ENCODE measurements around the gene GAREM1. TPM values are rescaled to one million over a fixed set of nuclear protein-coding genes. Genes with fewer than 3 reads are reported as not detected.

GAREM1 gene
- polyA plus RNA-seq, 1 of the 3 experiments (the other 2 are of a cell fraction) = 2.8 TPM

DNA sequence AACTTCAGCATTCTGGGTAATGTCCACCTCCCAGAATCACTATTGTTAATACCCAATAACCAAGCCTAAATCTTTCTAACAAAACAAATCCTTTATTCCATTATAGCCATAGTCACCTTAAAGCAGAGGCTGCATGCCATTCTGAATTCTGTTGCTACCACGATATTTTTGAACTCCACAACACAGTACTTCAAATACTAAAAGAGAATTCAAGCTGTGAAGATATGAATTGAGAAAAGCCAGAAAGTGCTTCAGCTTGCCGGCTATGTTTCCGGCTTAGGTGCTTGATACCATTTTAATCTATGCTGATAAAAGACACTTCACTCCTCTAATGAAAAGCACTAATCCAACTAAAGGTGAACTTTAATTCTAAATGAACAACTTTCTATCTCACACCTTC, 41.3 kb downstream of the GAREM1 start:
- peaks cover 0 to 3% of the 10 kb centered on the region in 2 experiments for H3K36me3 ChIP-seq (replicated peaks in 1 of 2; ENCODE audit: control insufficient read depth in 1 of 2, insufficient read depth in 2 of 2, low read length in 1 of 2)
- 95% methylated on average over 3 of the region's 3 CpGs for WGBS (ENCODE audit: low lambda C conversion rate)
- ChIA-PET POLR2A (no interaction called here), CTCF (interaction anchor here (1.3 kb wide), 1 partner anchor 10 kb away, joined by 4 read pairs; no protein-coding TSS in a partner anchor)
- H3K27ac ChIP-seq (ENCODE audit: low read depth in 2 of 2, low read length in 1 of 2) = no peak overlapping the region
- no peak overlapping the region for H3K4me2 ChIP-seq
- no peaks in the 10 kb centered on the region for H4K20me1 ChIP-seq (ENCODE audit: insufficient read depth)
- H2AFZ ChIP-seq (ENCODE audit: low read depth) = no peak overlapping the region
- H3K27me3 ChIP-seq (ENCODE audit: insufficient read depth) = no peaks in the 10 kb centered on the region
- TF ChIP-seq SMC3 (IDR thresholded peaks at IDR 0.05; ENCODE audit: low read depth, low read length) = no peak
- TF ChIP-seq FOSL2 (IDR thresholded peaks at IDR 0.05; ENCODE audit: borderline replicate concordance, low read depth) = no peak
- no peak for TF ChIP-seq YY1 (IDR thresholded peaks at IDR 0.05; ENCODE audit: low read depth)
- no peak for TF ChIP-seq MXI1 (IDR thresholded peaks at IDR 0.05; ENCODE audit: low read depth, low read length)
- no peak for TF ChIP-seq TCF12 (IDR thresholded peaks at IDR 0.05)
- TF ChIP-seq, protein P1, sequence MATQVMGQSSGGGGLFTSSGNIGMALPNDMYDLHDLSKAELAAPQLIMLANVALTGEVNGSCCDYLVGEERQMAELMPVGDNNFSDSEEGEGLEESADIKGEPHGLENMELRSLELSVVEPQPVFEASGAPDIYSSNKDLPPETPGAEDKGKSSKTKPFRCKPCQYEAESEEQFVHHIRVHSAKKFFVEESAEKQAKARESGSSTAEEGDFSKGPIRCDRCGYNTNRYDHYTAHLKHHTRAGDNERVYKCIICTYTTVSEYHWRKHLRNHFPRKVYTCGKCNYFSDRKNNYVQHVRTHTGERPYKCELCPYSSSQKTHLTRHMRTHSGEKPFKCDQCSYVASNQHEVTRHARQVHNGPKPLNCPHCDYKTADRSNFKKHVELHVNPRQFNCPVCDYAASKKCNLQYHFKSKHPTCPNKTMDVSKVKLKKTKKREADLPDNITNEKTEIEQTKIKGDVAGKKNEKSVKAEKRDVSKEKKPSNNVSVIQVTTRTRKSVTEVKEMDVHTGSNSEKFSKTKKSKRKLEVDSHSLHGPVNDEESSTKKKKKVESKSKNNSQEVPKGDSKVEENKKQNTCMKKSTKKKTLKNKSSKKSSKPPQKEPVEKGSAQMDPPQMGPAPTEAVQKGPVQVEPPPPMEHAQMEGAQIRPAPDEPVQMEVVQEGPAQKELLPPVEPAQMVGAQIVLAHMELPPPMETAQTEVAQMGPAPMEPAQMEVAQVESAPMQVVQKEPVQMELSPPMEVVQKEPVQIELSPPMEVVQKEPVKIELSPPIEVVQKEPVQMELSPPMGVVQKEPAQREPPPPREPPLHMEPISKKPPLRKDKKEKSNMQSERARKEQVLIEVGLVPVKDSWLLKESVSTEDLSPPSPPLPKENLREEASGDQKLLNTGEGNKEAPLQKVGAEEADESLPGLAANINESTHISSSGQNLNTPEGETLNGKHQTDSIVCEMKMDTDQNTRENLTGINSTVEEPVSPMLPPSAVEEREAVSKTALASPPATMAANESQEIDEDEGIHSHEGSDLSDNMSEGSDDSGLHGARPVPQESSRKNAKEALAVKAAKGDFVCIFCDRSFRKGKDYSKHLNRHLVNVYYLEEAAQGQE (IDR thresholded peaks at IDR 0.05; ENCODE audit: low read depth, low read length) = no peak
- no peak for TF ChIP-seq MEF2A (IDR thresholded peaks at IDR 0.05; ENCODE audit: borderline replicate concordance, low read depth)
- TF ChIP-seq RFX5 (IDR thresholded peaks at IDR 0.05; ENCODE audit: low read length) = no peak
- TF ChIP-seq GABPA (IDR thresholded peaks at IDR 0.05; ENCODE audit: low read depth) = no peak
- TF ChIP-seq RXRA (IDR thresholded peaks at IDR 0.05; ENCODE audit: borderline replicate concordance, low read depth) = no peak
- no peak for TF ChIP-seq TAF1 (IDR thresholded peaks at IDR 0.05; ENCODE audit: borderline replicate concordance, low read depth, low read length)
- TF ChIP-seq EZH2phosphoT487 (IDR thresholded peaks at IDR 0.05; ENCODE audit: borderline replicate concordance, low read depth) = no peak
- TF ChIP-seq NFIC (IDR thresholded peaks at IDR 0.05; ENCODE audit: borderline replicate concordance) = no peak
- TF ChIP-seq CTCF (IDR thresholded peaks at IDR 0.05) = no peak
- no peak for TF ChIP-seq JUND (IDR thresholded peaks at IDR 0.05)
- TF ChIP-seq MAX (IDR thresholded peaks at IDR 0.05; ENCODE audit: low read depth) = no peak
- no peak for TF ChIP-seq FOXJ3 (CRISPR knock-in tag; IDR thresholded peaks at IDR 0.05)
- no peak for TF ChIP-seq PBX3 (IDR thresholded peaks at IDR 0.05)
- peaks cover 8% of the 10 kb centered on the region for H3F3A ChIP-seq (replicated peaks; ENCODE audit: insufficient read depth)
- peaks cover 2 to 23% of the 10 kb centered on the region in 2 experiments; a peak in 3 of 4 replicates for H3K4me1 ChIP-seq (ENCODE audit: control insufficient read depth in 1 of 2, insufficient read depth in 2 of 2, low read depth in 1 of 2, low read length in 1 of 2)
- no peak overlapping the region for H3K4me3 ChIP-seq (ENCODE audit: low read depth in 2 of 2, low read length in 1 of 2)
- DNase-seq = no peak
- peaks cover 18% of the 10 kb centered on the region for H3K79me2 ChIP-seq (ENCODE audit: insufficient read depth)
- no peak overlapping the region for H3K9ac ChIP-seq
- H3K9me2 ChIP-seq = no peaks in the 10 kb centered on the region
- H3K9me3 ChIP-seq = 0 out of 2 replicates have a peak, but pooled peaks cover 9% of the 10 kb centered on the region
